Heart right ventricle (tissue), 16 donors: ENCODE measurements around the gene VPS54. TPM values are rescaled to one million over a fixed set of nuclear protein-coding genes. Genes with fewer than 3 reads are reported as not detected.
"Not testable (repeated sequence)": the region's sequence is repeated elsewhere in the genome, so short reads cannot be mapped to it uniquely, and the experiment has no call there.

Experiments
- ATAC-seq, 8 donors: fragments of 200-7000 bp; cut with Tn5 transposase; one replicate each; pipeline ENCODE4 v1.9.1; 2020; ENCODE audit warnings: mild to moderate bottlenecking in 8 of 8, moderate library complexity in 8 of 8, moderate number of reproducible peaks in 1 of 8
- DNase-seq, 2 donors: peaks; one replicate each; pipeline ENCODE4 v3.0.0-alpha.2; 2020
- H3K27ac ChIP-seq, 10 donors: fragments of 200-600 bp; sonication (generic) in 2 of 10; one replicate each; pipeline versions ENCODE4 v1.5.0 to v1.8.0; 2020 to 2022; ENCODE audit warnings: mild to moderate bottlenecking in 3 of 10
- H3K27me3 ChIP-seq, 7 donors: fragments of 200-600 bp; one replicate each; pipeline ENCODE4 v1.8.0; 2021 to 2022; ENCODE audit warnings: mild to moderate bottlenecking in 2 of 7
- H3K36me3 ChIP-seq, 9 donors: fragments of 200-600 bp; sonication (generic) in 1 of 9; one replicate each; pipeline versions ENCODE4 v1.5.0 to v1.8.0; 2020 to 2022; ENCODE audit warnings: mild to moderate bottlenecking in 2 of 9
- H3K4me1 ChIP-seq, 9 donors: fragments of 200-600 bp; sonication (generic) in 1 of 9; one replicate each; pipeline versions ENCODE4 v1.5.0 to v1.8.0; 2020 to 2022; ENCODE audit warnings: mild to moderate bottlenecking in 4 of 9
- H3K4me3 ChIP-seq, 10 donors: fragments of 200-600 bp; sonication (generic) in 2 of 10; one replicate each; pipeline versions ENCODE4 v1.5.0 to v1.8.0; 2020 to 2022; ENCODE audit warnings: mild to moderate bottlenecking in 7 of 10, moderate library complexity in 2 of 10
- H3K9me3 ChIP-seq, 11 donors: fragments of 200-600 bp in 10 of 11; sonication (generic) in 2 of 11; one replicate each; pipeline versions ENCODE4 v1.5.0 to v1.8.0; 2013 to 2022; ENCODE audit warnings: mild to moderate bottlenecking in 2 of 11, control low read depth in 1 of 11, moderate library complexity in 1 of 11
- CTCF ChIP-seq, 9 donors: fragments of 200-600 bp; sonication (generic) in 2 of 9; IDR thresholded peaks; one replicate each; pipeline versions ENCODE4 v1.5.0 to v1.8.0; 2021 to 2022; ENCODE audit warnings: antibody characterized with exemption in 9 of 9, mild to moderate bottlenecking in 5 of 9, moderate library complexity in 1 of 9
- whole genome bisulfite sequencing, 2 donors: extraction: QIAGEN DNeasy Blood & Tissue Kit; methylation state at CpG; one replicate each; pipeline ENCODE4 v1.1.7; 2013; ENCODE audit warnings: inconsistent platforms in 1 of 2; 5-methylcytosine and 5-hydroxymethylcytosine counted together
- intact Hi-C, 10 donors: fragments of 100-400 bp; cut with DNase I; formaldehyde crosslinking; loops; one replicate each; pipeline versions ENCODE4 v1.11.1 to v1.14.2; 2022
- polyA plus RNA-seq, 2 donors: library from polyadenylated mRNA; stranded (reverse); fragments of 200-250 nt; gene quantifications; one replicate each; pipeline ENCODE4 v1.2.3, GENCODE V29; 2013
- total RNA-seq, 10 donors: library from RNA; stranded (reverse); fragmentation: NEBNext Ultra II Directional in 3 of 10; extraction: Animal tissue kit (Norgen Biotek cat#: 25700) in 3 of 10; gene quantifications; one replicate each; pipeline versions ENCODE4 v1.2.1 to v1.2.4, GENCODE V29; 2021 to 2023
- donor health status: Arrhythmogenic right ventricular cardiomyopathy.
- donor health status: ischemic (EF 13 %, LVEDD 7.1; RV severe dilation, severe dysfunction).
- donor health status: healthy with polysubstance abuse.
- donor health status: DM: no; HTN: yes; CAD: no.
- donor health status: DM: no; HTN: no; CAD: no.
- donor health status: ischemic (EF 25% LVEDD 6.9; RV normal size, moderate dysfunction).
- donor health status: ischemic (EF 25% LVEDD 5.7; RV mildly dilated, moderate dysfunction).
- donor health status: healthy.
- donor health status: DM: yes; HTN: yes; CAD: no.
- donor health status: Ischemic cardiomyopathy.
- donor health status: ischemic (EF 35%, LVEDD 5.7; RV mildly dilated, moderate dysfunction).
- donor health status: nonischemic (EF 11% LVEDD 7.7; RV severe dilation, severe dysfunction).
- donor health status: DM: yes; HTN: yes; CAD: no.
- donor health status: PGD.
- donor health status: ischemic (EF 29% LVEDD 5.4; RV normal size, mild dysfunction).
- donor health status: nonischemic (EF 23%, LVEDD 6.1; RV moderate dilation, normal function).

VPS54 gene
- total and polyA plus RNA-seq, 12 donors = 8.3 to 12.7 (median 10.5) TPM

- H3K9me3 ChIP-seq = peaks cover 0 to 37% (median 8%) of the 10 kb centered on the region in 11 donors
- H3K36me3 ChIP-seq = no peaks in the 10 kb centered on the region
- no peak overlapping the region for H3K4me3 ChIP-seq
- ATAC-seq (no peak), DNase-seq (no peak)
- TF ChIP-seq CTCF (IDR thresholded peaks at IDR 0.05) = no peak
- no peak overlapping the region for H3K27ac ChIP-seq
- no peaks in the 10 kb centered on the region for H3K27me3 ChIP-seq
- H3K4me1 ChIP-seq = no peaks in the 10 kb centered on the region
- 77 to 94% methylated on average over 5 of the region's 5 CpGs for WGBS, 2 donors
- intact Hi-C loops = no loop called here
These were observed 25.4 kb downstream of the VPS54 start for GRCh38 chr2:63993871-63994270.

DNA sequence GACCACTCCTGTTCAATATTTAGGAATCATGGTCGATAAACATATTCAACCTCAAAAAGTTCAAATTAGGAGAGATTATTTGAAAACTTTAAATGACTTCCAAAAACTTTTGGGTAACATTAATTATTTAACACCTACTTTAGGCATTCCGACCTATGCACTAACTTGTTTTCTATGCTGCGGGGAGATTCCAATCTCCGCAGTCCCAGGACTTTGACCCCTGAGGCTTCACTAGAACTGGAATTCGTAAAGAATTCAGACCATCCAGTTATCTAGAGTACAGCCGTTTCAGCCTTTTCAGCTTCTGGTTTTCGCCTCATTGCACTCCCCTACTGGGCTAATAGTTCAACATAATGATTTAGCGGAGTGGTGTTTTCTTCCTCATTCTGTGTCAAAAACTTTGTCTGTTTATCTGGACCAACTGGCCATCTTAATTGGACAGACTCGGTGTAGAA is 26.1 kb downstream of the VPS54 start:
- H3K27me3 ChIP-seq, intact Hi-C loops, ATAC-seq, H3K36me3 ChIP-seq, H3K4me3 ChIP-seq, H3K27ac ChIP-seq, H3K4me1 ChIP-seq, DNase-seq: not testable (repeated sequence)
- WGBS, 2 donors = 73 to 85% methylated on average over 9 of the region's 9 CpGs
- H3K9me3 ChIP-seq = peaks cover 0 to 30% (median 8%) of the 10 kb centered on the region in 11 donors

DNA sequence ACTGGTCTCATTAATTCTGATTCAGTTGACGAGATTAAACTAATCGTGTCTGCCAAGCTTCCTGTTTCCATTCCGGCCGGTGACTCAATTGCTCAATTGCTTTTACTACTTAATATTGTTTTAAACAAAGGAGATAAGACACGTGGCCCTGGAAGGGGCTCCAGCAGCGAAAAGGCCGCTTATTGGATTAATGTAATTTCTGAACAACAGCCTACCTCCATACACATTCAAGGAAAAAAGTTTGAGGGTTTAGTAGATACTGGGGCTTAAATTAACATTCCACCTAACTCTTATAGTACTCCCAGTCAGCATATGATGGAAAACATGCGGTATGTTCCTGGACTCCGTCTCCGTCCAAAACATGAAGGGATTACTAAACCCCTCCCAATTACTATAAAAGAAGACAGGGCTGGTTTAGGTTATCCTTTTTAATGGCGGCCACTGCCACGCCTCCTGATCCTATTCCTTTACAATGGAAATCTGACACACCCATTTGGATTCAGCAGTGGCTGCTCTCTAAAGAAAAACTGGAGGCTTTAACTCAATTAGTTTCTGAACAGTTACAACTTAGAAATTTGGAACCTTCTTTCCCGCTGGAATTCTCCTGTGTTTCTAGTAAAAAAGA is 27.1 kb downstream of the VPS54 start:
- 90 to 96% methylated on average over 13 of the region's 13 CpGs for whole genome bisulfite sequencing, 2 donors
- TF ChIP-seq CTCF (IDR thresholded peaks at IDR 0.05) = no peak
- Histone ChIP-seq H3K4me3 (no peak overlapping the region), H3K9me3 (peaks cover 0 to 24% (median 7%) of the 10 kb centered on the region in 11 donors), H3K27ac (no peak overlapping the region), H3K36me3 (no peaks in the 10 kb centered on the region), H3K27me3 (no peaks in the 10 kb centered on the region), H3K4me1 (no peaks in the 10 kb centered on the region)
- intact Hi-C loops = no loop called here
- ATAC-seq (no peak), DNase-seq (no peak)

- 97 to 99% methylated on average over 12 of the region's 12 CpGs for WGBS, 2 donors
- intact Hi-C loops = not testable (repeated sequence)
These were observed 27.8 kb downstream of the VPS54 start for GRCh38 chr2:63991173-63991999.

GRCh38 chr2:63990072-63990471 is 29.2 kb downstream of the VPS54 start:
- WGBS, 2 donors = 92 to 98% methylated on average over 12 of the region's 12 CpGs
- Histone ChIP-seq H3K36me3 (no peaks in the 10 kb centered on the region), H3K27ac (no peak overlapping the region), H3K4me3 (no peak overlapping the region), H3K27me3 (no peaks in the 10 kb centered on the region), H3K4me1 (peaks cover 0 to 17% (median 5%) of the 10 kb centered on the region in 9 donors), H3K9me3 (peaks cover 0 to 18% (median 0%) of the 10 kb centered on the region in 11 donors)
- DNase-seq (no peak), ATAC-seq (no peak)
- intact Hi-C loops = no loop called here
- no peak for TF ChIP-seq CTCF (IDR thresholded peaks at IDR 0.05)

More at GRCh38 chr2:63991173-63991999, 27.8 kb downstream of the VPS54 start:
- H3K27me3 ChIP-seq, H3K36me3 ChIP-seq, ATAC-seq, H3K4me3 ChIP-seq, DNase-seq, H3K4me1 ChIP-seq, H3K27ac ChIP-seq: not testable (repeated sequence)
- peaks cover 0 to 18% (median 0%) of the 10 kb centered on the region in 11 donors for H3K9me3 ChIP-seq

GRCh38 chr2:63988842-63989436 is 30.3 kb downstream of the VPS54 start:
- H3K27ac ChIP-seq, ATAC-seq, H3K36me3 ChIP-seq, H3K27me3 ChIP-seq, H3K4me3 ChIP-seq, DNase-seq, intact Hi-C loops: not testable (repeated sequence)
- Histone ChIP-seq H3K4me1 (peaks cover 0 to 27% (median 12%) of the 10 kb centered on the region in 9 donors), H3K9me3 (peaks cover 0 to 18% (median 0%) of the 10 kb centered on the region in 11 donors)
- WGBS, 2 donors = 95% methylated on average over 12 of the region's 12 CpGs
